HepG2 (cell line): ENCODE measurements around the gene TRIM31. TPM values are rescaled to one million over a fixed set of nuclear protein-coding genes. Genes with fewer than 3 reads are reported as not detected.

Experiments
- AHR ChIP-seq: IDR thresholded peaks from 2 replicates; pipeline ENCODE4 v1.6.1; 2018; ENCODE audit warnings: missing genetic modification reagents, missing compliant biosample characterization
- ARID2 ChIP-seq: sonication (generic); formaldehyde crosslinking; IDR thresholded peaks from 2 replicates; pipeline ENCODE4 v1.8.1; 2022; ENCODE audit warnings: mild to moderate bottlenecking, missing genetic modification reagents, borderline replicate concordance
- ATF1 ChIP-seq: IDR thresholded peaks from 2 replicates; pipeline ENCODE4 v1.6.1; 2016; ENCODE audit warnings: mild to moderate bottlenecking, control low read depth
- CBX1 ChIP-seq: IDR thresholded peaks from one replicate; pipeline ENCODE4 v1.6.1; 2016; ENCODE audit warnings: antibody characterized with exemption, low read depth
- CCDC6 ChIP-seq: sonication (generic); formaldehyde crosslinking; IDR thresholded peaks from 2 replicates; pipeline ENCODE4 v1.8.1; 2022; ENCODE audit warnings: mild to moderate bottlenecking, missing genetic modification reagents, moderate library complexity
- CEBPB ChIP-seq: IDR thresholded peaks from 2 replicates; pipeline ENCODE4 v1.6.1; 2011; ENCODE audit warnings: low read depth, low read length, improper control_type of control experiment, borderline replicate concordance
- DBP ChIP-seq: sonication (generic); formaldehyde crosslinking; IDR thresholded peaks from 2 replicates; pipeline ENCODE4 v1.4.0; 2020; ENCODE audit warnings: missing genetic modification reagents; ENCODE audit errors: not compliant biosample characterization
- DMAP1 ChIP-seq: IDR thresholded peaks from 2 replicates; pipeline ENCODE4 v1.6.1; 2016
- GABPA ChIP-seq, 2 experiments: IDR thresholded peaks; 2 replicates each; pipeline ENCODE4 v1.6.1; 2011 to 2016; ENCODE audit warnings: low read depth in 2 of 2, low read length in 1 of 2, missing biosample characterization in 1 of 2, missing genetic modification characterization in 1 of 2
- GATAD2A ChIP-seq: IDR thresholded peaks from 2 replicates; pipeline ENCODE4 v1.6.1; 2016
- HDAC6 ChIP-seq: fragments of 200-600 bp; sonication (generic); IDR thresholded peaks from 2 replicates; pipeline ENCODE4 v1.7.0; 2017; ENCODE audit warnings: mild to moderate bottlenecking, antibody characterized with exemption, low read length, low read depth
- KMT2B ChIP-seq: IDR thresholded peaks from 2 replicates; pipeline ENCODE4 v1.6.1; 2016; ENCODE audit warnings: missing genetic modification reagents, missing compliant biosample characterization
- NONO ChIP-seq, 2 experiments: fragments of 450-650 bp in 1 of 2; sonication (generic) in 1 of 2; formaldehyde crosslinking in 1 of 2; IDR thresholded peaks in 1 of 2; conservative IDR thresholded peaks in 1 of 2; 2 replicates each; pipeline versions ENCODE4 v1.6.1 to v1.8.0; 2017 to 2022; ENCODE audit warnings: mild to moderate bottlenecking in 1 of 2, missing genetic modification reagents in 1 of 2, moderate library complexity in 1 of 2
- NR2F6 ChIP-seq, 2 experiments: IDR thresholded peaks; 2 replicates each; pipeline ENCODE4 v1.6.1; 2016; ENCODE audit warnings: antibody characterized with exemption in 1 of 2, mild to moderate bottlenecking in 1 of 2
- PBX3 ChIP-seq: sonication (generic); formaldehyde crosslinking; IDR thresholded peaks from 2 replicates; pipeline ENCODE4 v1.8.1; 2023; ENCODE audit warnings: missing genetic modification reagents, inconsistent platforms, borderline replicate concordance
- SMAD3 ChIP-seq: sonication (generic); formaldehyde crosslinking; IDR thresholded peaks from 2 replicates; pipeline ENCODE4 v1.4.0; 2020; ENCODE audit warnings: missing genetic modification reagents
- TBL1XR1 ChIP-seq: fragments of 150-350 bp; IDR thresholded peaks from 2 replicates; pipeline ENCODE4 v1.6.1; 2014; ENCODE audit warnings: borderline replicate concordance, low read length; ENCODE audit not compliant: partially characterized antibody
- TBX3 ChIP-seq: fragments of 450-650 bp; IDR thresholded peaks from 2 replicates; pipeline ENCODE4 v1.6.1; 2017; ENCODE audit warnings: antibody characterized with exemption, mild to moderate bottlenecking, inconsistent platforms, borderline replicate concordance
- THRA ChIP-seq: sonication (generic); formaldehyde crosslinking; IDR thresholded peaks from 2 replicates; pipeline ENCODE4 v1.4.0; 2020; ENCODE audit warnings: missing genetic modification reagents, borderline replicate concordance
- ZFAT ChIP-seq: sonication (generic); formaldehyde crosslinking; conservative IDR thresholded peaks from 2 replicates; pipeline ENCODE4 v1.8.1; 2023; ENCODE audit warnings: missing genetic modification reagents, inconsistent platforms
- ZNF143 ChIP-seq: sonication (generic); formaldehyde crosslinking; IDR thresholded peaks from 2 replicates; pipeline ENCODE4 v1.4.0; 2020; ENCODE audit warnings: missing genetic modification reagents
- ZNF224 ChIP-seq: sonication (generic); formaldehyde crosslinking; IDR thresholded peaks from 2 replicates; pipeline ENCODE4 v1.5.0; 2020; ENCODE audit warnings: mild to moderate bottlenecking, missing genetic modification reagents
- ZNF337 ChIP-seq: sonication (generic); formaldehyde crosslinking; IDR thresholded peaks from 2 replicates; pipeline ENCODE4 v1.5.1; 2020; ENCODE audit warnings: missing genetic modification reagents, low read depth, mild to moderate bottlenecking, borderline replicate concordance
- ZNF33B ChIP-seq: sonication (generic); formaldehyde crosslinking; IDR thresholded peaks from 2 replicates; pipeline ENCODE4 v1.5.1; 2020; ENCODE audit warnings: mild to moderate bottlenecking, missing genetic modification reagents
- ZSCAN20 ChIP-seq: sonication (generic); formaldehyde crosslinking; IDR thresholded peaks from 2 replicates; pipeline ENCODE4 v1.4.0; 2020; ENCODE audit warnings: missing genetic modification reagents, mild to moderate bottlenecking, borderline replicate concordance
- polyA plus RNA-seq, 8 experiments: library from polyadenylated mRNA; depleted of rRNA in 3 of 8; stranded (reverse) in 7 of 8; unstranded in 1 of 8; fragments of >200 nt; fragmentation: Illumina TruSeq in 4 of 8; extraction: Trizol in 4 of 8; gene quantifications; 2 replicates each; pipeline versions ENCODE4 v1.2.1 to v1.2.3, GENCODE V29; 2011 to 2016; ENCODE audit warnings: low read depth in 4 of 8, missing spikeins in 1 of 8, mixed read lengths in 1 of 8; ENCODE audit not compliant: insufficient read depth in 1 of 8
- total RNA-seq, 5 experiments: library from RNA; depleted of rRNA; stranded (reverse); fragments of >200 nt; fragmentation: Illumina TruSeq; extraction: Trizol; gene quantifications; 2 replicates each; pipeline ENCODE4 v1.2.3, GENCODE V29; 2016; ENCODE audit warnings: low read depth in 1 of 5
- TF ChIP-seq, protein P1 (sequence below): sonication (generic); formaldehyde crosslinking; IDR thresholded peaks from 2 replicates; pipeline ENCODE4 v1.4.0; 2020; ENCODE audit warnings: missing genetic modification reagents, mild to moderate bottlenecking, borderline replicate concordance

Gene TRIM31
- total and polyA plus RNA-seq, 2 of the 13 experiments (the other 11 are each of a cell fraction or from before 2014, with no cell fraction given): 0.13 to 0.51 TPM

- TF ChIP-seq, protein P1, sequence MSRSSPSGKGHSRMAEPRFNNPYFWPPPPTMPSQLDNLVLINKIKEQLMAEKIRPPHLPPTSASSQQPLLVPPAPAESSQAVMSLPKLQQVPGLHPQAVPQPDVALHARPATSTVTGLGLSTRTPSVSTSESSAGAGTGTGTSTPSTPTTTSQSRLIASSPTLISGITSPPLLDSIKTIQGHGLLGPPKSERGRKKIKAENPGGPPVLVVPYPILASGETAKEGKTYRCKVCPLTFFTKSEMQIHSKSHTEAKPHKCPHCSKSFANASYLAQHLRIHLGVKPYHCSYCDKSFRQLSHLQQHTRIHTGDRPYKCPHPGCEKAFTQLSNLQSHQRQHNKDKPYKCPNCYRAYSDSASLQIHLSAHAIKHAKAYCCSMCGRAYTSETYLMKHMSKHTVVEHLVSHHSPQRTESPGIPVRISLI (CRISPR knock-in tag): no peak
- TF ChIP-seq HDAC6 (no peak), NONO (IDR thresholded peaks at IDR 0.05) (no peak), NONO (CRISPR knock-in tag; conservative IDR thresholded peaks at IDR 0.05) (no peak), NR2F6 (IDR thresholded peaks at IDR 0.05) (no peak), NR2F6 (CRISPR knock-in tag; IDR thresholded peaks at IDR 0.05) (peak; percentile 22; the same call in 1 of the 2 replicates), ZNF224 (no peak), ZNF33B (CRISPR knock-in tag) (no peak), DMAP1 (CRISPR knock-in tag) (no peak), TBL1XR1 (no peak), ZNF143 (CRISPR knock-in tag) (no peak), SMAD3 (CRISPR knock-in tag) (no peak; the same call in 1 of the 2 replicates), TBX3 (no peak), GABPA (IDR thresholded peaks at IDR 0.05; ENCODE audit: low read depth, low read length) (no peak), GABPA (CRISPR knock-in tag; IDR thresholded peaks at IDR 0.05; ENCODE audit: low read depth) (no peak), AHR (no peak), KMT2B (CRISPR knock-in tag) (no peak), ATF1 (CRISPR knock-in tag) (no peak), ZSCAN20 (no peak), ZFAT (CRISPR knock-in tag) (no peak), ARID2 (no peak; the same call in 1 of the 2 replicates), GATAD2A (CRISPR knock-in tag) (peak; percentile 74), CCDC6 (CRISPR knock-in tag) (peak; percentile 50; the same call in 1 of the 2 replicates), PBX3 (CRISPR knock-in tag) (no peak), CBX1 (no peak), THRA (no peak), CEBPB (peak; percentile 82), DBP (no peak), ZNF337 (no peak)
Observed at GRCh38 chr6:30075790-30076732, 36.8 kb downstream of the TRIM31 start (continued).
